ENCODE results near the gene LSAMP.

GRCh38 chr3:116408473-116408872 lies 36.8 kb downstream of the LSAMP start:
- TF ChIP-seq EZH2 (IDR thresholded peaks at IDR 0.05) (no peak), CTCF (IDR thresholded peaks at IDR 0.05) (no peak)

All from neural progenitor cell (in vitro differentiated cells).